ENCODE measurements around the gene FCER2.
"Not testable (repeated sequence)": the region's sequence is repeated elsewhere in the genome, so short reads cannot be mapped to it uniquely, and the experiment has no call there.

FCER2 gene

DNA sequence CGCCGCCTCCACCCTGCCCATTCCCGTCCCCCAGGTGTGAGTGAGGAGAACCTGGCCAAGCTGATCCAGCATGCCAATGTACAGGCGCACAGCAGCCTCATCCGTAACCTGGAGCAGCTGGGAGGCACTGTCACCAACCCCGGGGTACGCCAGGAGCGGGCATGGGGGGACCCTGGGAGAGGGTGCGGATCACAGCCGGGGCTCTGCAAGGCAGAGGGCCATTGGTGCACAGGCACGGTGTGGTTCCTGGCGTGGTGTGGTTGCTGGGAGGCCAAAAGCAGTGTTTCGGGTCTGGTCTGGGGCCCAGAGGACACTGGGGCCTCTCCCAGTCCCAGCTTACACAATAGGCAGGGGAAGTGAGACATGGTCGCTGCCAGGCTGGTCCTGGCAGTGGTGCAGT is 56.8 kb downstream of the FCER2 start:
- no peak for FAIRE-seq

GRCh38 chr19:7644550-7644877 is 57.4 kb downstream of the FCER2 start:
- no peak for FAIRE-seq

DNA sequence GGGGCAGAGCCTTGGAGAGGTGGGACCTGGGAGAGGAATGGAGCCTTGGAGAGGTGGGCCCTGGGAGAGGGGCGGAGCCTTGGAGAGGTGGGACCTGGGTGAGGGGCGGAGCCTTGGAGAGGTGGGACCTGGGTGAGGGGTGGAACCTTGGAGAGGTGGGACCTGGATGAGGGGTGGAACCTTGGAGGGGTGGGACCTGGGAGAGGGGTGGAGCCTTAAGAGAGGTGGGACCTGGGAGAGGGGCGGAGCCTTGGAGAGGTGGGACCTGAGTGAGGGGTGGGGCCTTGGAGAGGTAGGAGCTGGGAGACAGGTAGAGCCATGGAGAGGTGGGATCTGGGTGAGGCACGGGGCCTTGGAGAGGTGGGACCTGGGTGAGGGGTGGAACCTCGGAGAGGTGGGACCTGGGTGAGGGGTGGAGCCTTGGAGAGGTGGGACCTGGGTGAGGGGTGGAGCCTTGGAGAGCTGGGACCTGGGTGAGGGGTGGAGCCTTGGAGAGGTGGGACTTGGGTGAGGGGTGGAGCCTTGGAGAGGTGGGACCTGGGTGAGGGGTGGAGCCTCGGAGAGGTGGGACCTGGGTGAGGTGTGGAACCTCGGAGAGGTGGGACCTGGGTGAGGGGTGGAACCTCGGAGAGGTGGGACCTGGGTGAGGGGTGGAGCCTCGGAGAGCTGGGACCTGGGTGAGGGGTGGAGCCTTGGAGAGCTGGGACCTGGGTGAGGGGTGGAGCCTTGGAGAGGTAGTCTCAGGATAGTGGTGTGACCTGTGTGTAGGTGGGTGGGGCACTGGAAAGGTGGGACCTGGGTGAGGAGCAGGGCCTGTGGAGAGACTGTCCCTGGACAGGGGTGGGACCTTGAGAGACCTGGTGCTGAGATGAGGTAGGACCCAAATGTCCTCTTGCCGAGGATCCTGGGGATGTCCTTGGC is 58.0 kb downstream of the FCER2 start:
- not testable (repeated sequence) for FAIRE-seq

DNA sequence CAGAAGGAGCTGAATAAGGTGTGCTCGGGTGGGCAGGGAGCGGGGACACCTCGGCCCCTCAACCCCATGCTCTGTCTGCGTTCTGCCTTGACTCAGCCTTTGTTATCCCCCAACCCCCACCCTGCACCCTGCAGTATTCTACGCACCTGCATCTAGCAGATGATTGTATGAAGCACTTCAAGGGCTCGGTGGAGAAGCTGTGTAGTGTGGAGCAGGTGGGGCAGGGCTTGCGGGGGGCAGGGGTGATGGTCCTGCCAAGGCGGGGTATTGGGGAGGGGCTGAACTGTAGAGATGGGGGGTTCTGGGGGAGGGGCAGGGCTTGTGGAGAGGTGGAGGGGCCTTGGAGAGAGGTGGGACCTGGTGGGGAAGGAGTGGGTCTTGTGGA is 58.9 kb downstream of the FCER2 start:
- FAIRE-seq: no peak

DNA sequence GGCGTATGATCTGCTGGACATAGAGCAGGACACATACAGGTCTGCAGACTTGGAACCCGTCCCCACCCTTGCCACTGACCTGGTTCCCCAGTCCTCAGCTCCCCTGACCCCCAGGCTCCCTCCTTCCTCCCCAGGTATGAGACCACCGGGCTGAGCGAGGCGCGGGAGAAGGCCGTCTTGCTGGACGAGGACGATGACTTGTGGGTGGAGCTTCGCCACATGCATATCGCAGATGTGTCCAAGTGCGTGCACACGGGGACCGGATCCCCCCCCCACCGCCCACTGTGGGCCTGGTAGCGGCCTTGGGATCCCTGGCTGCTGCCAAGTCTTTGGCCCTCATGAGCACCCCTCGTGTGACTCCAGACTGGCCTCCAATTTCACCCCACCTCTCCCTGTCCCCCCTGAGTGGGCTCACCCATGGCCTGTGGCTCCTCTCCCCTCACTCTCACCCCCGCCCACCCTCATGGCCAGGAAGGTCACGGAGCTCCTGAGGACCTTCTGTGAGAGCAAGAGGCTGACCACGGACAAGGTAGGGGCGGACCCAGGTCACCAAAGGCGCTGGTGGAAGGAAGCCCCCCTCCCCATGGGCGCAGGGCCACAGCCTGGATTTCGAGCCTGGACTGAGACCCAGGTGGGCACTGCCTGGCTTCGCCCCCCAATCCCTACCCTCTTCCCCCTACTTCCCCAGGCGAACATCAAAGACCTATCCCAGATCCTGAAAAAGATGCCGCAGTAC is 59.5 kb downstream of the FCER2 start:
- FAIRE-seq: no peak

- FAIRE-seq: no peak
Observed at GRCh38 chr19:7641290-7642276, 60.3 kb downstream of the FCER2 start.

DNA sequence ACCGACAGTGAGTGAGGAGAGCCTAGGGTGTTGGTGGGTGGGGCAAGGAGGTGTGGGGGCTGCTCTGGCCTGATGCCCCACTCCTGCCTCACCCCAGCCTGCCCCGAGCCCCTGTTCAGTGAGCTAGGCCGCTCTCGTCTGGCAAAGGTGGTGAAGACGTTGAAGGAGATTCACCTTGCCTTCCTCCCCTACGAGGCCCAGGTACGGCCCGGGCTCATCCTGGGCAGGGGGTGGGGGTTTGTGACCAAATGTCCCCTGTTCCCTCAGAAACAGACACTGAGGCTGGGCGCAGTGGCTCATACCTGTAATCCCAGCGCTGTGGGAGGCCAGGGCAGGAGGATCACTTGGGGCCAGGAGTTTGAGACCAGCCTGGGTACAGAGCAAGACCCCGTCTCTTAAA is 61.1 kb downstream of the FCER2 start:
- no peak for FAIRE-seq

DNA sequence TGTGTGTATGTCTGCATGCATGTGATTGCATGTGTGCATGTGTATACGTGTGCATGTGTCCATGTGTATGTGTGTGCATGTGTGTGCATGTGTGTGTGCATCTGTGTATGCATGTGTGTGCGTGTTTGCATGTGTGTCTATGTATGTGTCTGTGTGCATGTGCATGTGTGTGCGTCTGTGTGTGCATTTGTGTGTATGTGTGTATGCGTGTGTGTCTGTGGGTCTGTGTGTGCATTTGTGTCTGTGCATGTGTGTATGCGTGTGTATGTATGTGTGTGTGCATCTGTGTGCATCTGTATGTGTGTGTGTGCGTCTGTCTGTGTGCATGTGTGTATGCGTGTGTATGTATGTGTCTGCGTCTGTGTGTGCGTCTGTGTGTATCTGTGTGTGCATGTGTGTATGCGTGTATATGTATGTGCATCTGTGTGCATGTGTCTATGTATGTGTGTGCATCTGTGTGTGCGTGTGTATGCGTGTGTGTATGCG is 62.0 kb downstream of the FCER2 start:
- no peak for FAIRE-seq

GRCh38 chr19:7638802-7639465 is 63.0 kb downstream of the FCER2 start:
- FAIRE-seq: no peak

All from G401.6 (cell line).